Endothelial cell (in vitro differentiated cells): ENCODE results near the gene RDM1. TPM values are rescaled to one million over a fixed set of nuclear protein-coding genes. Genes with fewer than 3 reads are reported as not detected.

Source experiments
- DNase-seq: peaks from one replicate; pipeline ENCODE4 v3.0.0; 2021; ENCODE audit warnings: low spot score
- H3K27ac Mint-ChIP-seq: one replicate; pipeline ENCODE4 v1.8.0; 2021; ENCODE audit warnings: mixed read lengths, inconsistent platforms; ENCODE audit not compliant: unreplicated experiment
- H3K27me3 Mint-ChIP-seq: one replicate; pipeline ENCODE4 v1.8.0; 2021; ENCODE audit warnings: mild to moderate bottlenecking, moderate library complexity, mixed read lengths, inconsistent platforms; ENCODE audit not compliant: unreplicated experiment
- H3K36me3 Mint-ChIP-seq: one replicate; pipeline ENCODE4 v1.8.0; 2021; ENCODE audit warnings: mild to moderate bottlenecking, low read depth, mixed read lengths, inconsistent platforms; ENCODE audit not compliant: unreplicated experiment
- H3K4me1 Mint-ChIP-seq: one replicate; pipeline ENCODE4 v1.8.0; 2021; ENCODE audit warnings: mild to moderate bottlenecking, mixed read lengths, inconsistent platforms; ENCODE audit not compliant: unreplicated experiment
- H3K4me3 Mint-ChIP-seq: one replicate; pipeline ENCODE4 v1.8.0; 2021; ENCODE audit warnings: mild to moderate bottlenecking, mixed read lengths, inconsistent platforms; ENCODE audit not compliant: unreplicated experiment
- H3K9me3 Mint-ChIP-seq: one replicate; pipeline ENCODE4 v1.8.0; 2021; ENCODE audit warnings: mixed read lengths, inconsistent platforms; ENCODE audit not compliant: unreplicated experiment
- total RNA-seq: library from RNA; stranded (reverse); fragmentation: NEBNext Ultra II Directional; extraction: Animal tissue kit (Norgen Biotek cat#: 25700); gene quantifications from one replicate; pipeline ENCODE4 v1.2.1, GENCODE V29; 2021; ENCODE audit not compliant: unreplicated experiment
- TF ChIP-seq, protein P1 (sequence below): fragments of 200-600 bp; sonication (generic); IDR thresholded peaks from one replicate; pipeline ENCODE4 v1.5.0; 2021; ENCODE audit warnings: antibody characterized with exemption; ENCODE audit not compliant: unreplicated experiment

RDM1 gene
- total RNA-seq, 1 donor from 2014 or later, result 0.67 TPM

DNA sequence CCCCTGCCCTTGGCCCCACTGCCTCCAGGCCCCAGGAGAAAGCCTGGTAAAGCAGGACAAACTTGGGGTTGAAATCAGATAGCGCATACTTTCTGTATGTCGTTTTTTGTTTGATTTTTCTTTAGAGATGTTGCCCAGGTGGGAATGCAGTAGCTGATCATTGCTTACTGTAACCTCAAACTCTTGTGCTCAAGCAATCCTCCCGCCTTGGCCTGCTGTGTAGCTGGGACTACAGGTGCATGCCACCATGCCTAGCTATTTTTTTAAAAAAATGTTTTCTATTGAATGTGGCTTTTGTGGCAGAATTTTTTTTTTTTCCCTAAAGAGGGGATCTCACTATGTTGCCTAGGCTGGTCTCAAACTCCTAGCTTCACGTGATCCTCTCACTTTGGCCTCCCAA is 39.3 kb downstream of the RDM1 start:
- no peak for DNase-seq
- Mint-ChIP-seq H3K27me3 (no peaks in the 10 kb centered on the region), H3K9me3 (no peaks in the 10 kb centered on the region), H3K27ac (no peak overlapping the region), H3K4me3 (no peak overlapping the region), H3K36me3 (no peaks in the 10 kb centered on the region), H3K4me1 (peaks cover 15% of the 10 kb centered on the region)
- TF ChIP-seq, protein P1, sequence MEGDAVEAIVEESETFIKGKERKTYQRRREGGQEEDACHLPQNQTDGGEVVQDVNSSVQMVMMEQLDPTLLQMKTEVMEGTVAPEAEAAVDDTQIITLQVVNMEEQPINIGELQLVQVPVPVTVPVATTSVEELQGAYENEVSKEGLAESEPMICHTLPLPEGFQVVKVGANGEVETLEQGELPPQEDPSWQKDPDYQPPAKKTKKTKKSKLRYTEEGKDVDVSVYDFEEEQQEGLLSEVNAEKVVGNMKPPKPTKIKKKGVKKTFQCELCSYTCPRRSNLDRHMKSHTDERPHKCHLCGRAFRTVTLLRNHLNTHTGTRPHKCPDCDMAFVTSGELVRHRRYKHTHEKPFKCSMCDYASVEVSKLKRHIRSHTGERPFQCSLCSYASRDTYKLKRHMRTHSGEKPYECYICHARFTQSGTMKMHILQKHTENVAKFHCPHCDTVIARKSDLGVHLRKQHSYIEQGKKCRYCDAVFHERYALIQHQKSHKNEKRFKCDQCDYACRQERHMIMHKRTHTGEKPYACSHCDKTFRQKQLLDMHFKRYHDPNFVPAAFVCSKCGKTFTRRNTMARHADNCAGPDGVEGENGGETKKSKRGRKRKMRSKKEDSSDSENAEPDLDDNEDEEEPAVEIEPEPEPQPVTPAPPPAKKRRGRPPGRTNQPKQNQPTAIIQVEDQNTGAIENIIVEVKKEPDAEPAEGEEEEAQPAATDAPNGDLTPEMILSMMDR, result no peak

- TF ChIP-seq, protein P1, result no peak
- H3K27ac Mint-ChIP-seq, result no peak overlapping the region
- no peaks in the 10 kb centered on the region for H3K9me3 Mint-ChIP-seq
- no peak overlapping the region for H3K4me3 Mint-ChIP-seq
- peaks cover 15% of the 10 kb centered on the region for H3K4me1 Mint-ChIP-seq
- no peaks in the 10 kb centered on the region for H3K36me3 Mint-ChIP-seq
- DNase-seq, result no peak
- no peaks in the 10 kb centered on the region for H3K27me3 Mint-ChIP-seq
Measured at GRCh38 chr17:35890774-35891155, 39.8 kb downstream of the RDM1 start.

DNA sequence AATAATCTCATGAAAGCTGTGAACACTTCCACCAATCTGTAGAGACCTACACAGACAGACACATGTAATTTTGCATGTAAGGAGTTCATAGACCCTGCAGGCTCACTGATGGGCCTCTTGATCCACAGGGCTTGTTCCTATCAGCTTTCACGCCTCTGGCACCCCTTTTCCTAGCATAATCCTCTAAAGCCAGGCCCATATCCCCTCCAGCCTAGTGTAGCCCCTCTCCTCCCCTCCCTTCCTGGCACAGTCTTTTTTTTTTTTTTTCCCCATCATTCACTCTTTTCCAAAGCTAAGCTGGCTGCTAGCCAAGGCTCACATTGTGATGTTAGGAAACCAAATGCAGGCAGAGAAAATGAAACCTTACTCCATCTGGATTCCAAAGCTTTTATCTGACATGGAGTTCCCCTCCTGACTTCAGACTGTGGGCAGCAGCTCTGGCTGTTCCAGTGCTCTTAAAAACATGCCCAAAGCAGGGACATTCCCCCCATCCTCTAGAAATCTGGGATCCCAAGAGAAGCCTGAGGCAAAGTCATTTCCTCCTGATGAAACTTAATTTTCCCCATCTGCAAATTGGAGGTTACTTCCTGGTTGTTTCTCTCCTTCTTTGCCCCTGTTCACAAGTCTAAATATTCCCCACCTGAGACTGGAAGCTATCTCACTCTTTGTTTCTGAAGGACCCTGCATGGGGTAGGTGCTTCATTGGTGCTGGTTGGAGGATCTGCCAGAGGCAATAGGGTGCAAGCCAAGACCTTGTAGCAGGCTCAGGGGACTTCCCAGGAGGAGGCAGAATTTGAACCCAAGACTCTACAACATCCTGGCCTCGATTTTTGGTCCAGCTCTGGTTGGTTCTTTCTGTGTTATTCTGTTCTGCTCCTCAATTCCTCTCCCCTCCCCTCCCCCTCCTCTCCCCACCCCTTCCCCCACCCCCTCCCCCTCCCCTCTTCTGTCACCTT is 40.5 kb downstream of the RDM1 start:
- no peaks in the 10 kb centered on the region for H3K36me3 Mint-ChIP-seq
- TF ChIP-seq, protein P1, result no peak
- H3K27me3 Mint-ChIP-seq, result no peaks in the 10 kb centered on the region
- no peak overlapping the region for H3K27ac Mint-ChIP-seq
- no peak for DNase-seq
- H3K4me1 Mint-ChIP-seq, result peaks cover 15% of the 10 kb centered on the region
- no peak overlapping the region for H3K4me3 Mint-ChIP-seq
- no peaks in the 10 kb centered on the region for H3K9me3 Mint-ChIP-seq

- no peaks in the 10 kb centered on the region for H3K36me3 Mint-ChIP-seq
- no peak overlapping the region for H3K4me3 Mint-ChIP-seq
- TF ChIP-seq, protein P1, result no peak
- H3K27me3 Mint-ChIP-seq, result no peaks in the 10 kb centered on the region
- H3K4me1 Mint-ChIP-seq, result peaks cover 15% of the 10 kb centered on the region
- no peak for DNase-seq
- no peak overlapping the region for H3K27ac Mint-ChIP-seq
- no peaks in the 10 kb centered on the region for H3K9me3 Mint-ChIP-seq
Measured at GRCh38 chr17:35889241-35889640, 41.3 kb downstream of the RDM1 start.
